Endodermal cell (in vitro differentiated cells): ENCODE data around the gene TCTN2. TPM values are rescaled to one million over a fixed set of nuclear protein-coding genes. Genes with fewer than 3 reads are reported as not detected.

Source experiments
- DNase-seq: peaks from one replicate; pipeline ENCODE4 v3.0.0-alpha.2; 2017
- H3K27ac ChIP-seq: 2 replicates; pipeline ENCODE4 v1.5.1; 2013; ENCODE audit warnings: mild to moderate bottlenecking, low read depth, low read length, moderate library complexity
- H3K27me3 ChIP-seq: 2 replicates; pipeline ENCODE4 v1.6.1; 2013; ENCODE audit warnings: mild to moderate bottlenecking, low read length, moderate library complexity; ENCODE audit not compliant: insufficient read depth, control insufficient read depth, poor library complexity, severe bottlenecking
- H3K36me3 ChIP-seq: 2 replicates; pipeline ENCODE4 v1.7.0; 2013; ENCODE audit warnings: mild to moderate bottlenecking, low read length, moderate library complexity; ENCODE audit not compliant: control insufficient read depth, insufficient read depth
- H3K4me1 ChIP-seq: one replicate; pipeline ENCODE4 v1.7.0; 2013; ENCODE audit warnings: low read length; ENCODE audit not compliant: control insufficient read depth, insufficient read depth
- H3K4me3 ChIP-seq: 2 replicates; pipeline ENCODE4 v1.5.1; 2013; ENCODE audit warnings: mild to moderate bottlenecking, low read length, moderate library complexity
- H3K9ac ChIP-seq: 2 replicates; pipeline ENCODE4 v1.6.1; 2013; ENCODE audit warnings: mild to moderate bottlenecking, low read length, moderate library complexity; ENCODE audit not compliant: poor library complexity, severe bottlenecking; ENCODE audit errors: extremely low read depth
- H3K9me3 ChIP-seq: 2 replicates; pipeline ENCODE4 v1.6.1; 2013; ENCODE audit warnings: mild to moderate bottlenecking, low read length, moderate library complexity; ENCODE audit not compliant: control insufficient read depth
- H3K27ac Mint-ChIP-seq: 2 replicates; pipeline ENCODE4 v1.8.0; 2020; ENCODE audit warnings: mixed read lengths
- H3K27me3 Mint-ChIP-seq: 2 replicates; pipeline ENCODE4 v1.8.0; 2021; ENCODE audit warnings: mild to moderate bottlenecking, mixed read lengths; ENCODE audit not compliant: insufficient read depth
- H3K36me3 Mint-ChIP-seq: 2 replicates; pipeline ENCODE4 v1.8.0; 2020; ENCODE audit warnings: low read depth, mixed read lengths
- H3K4me1 Mint-ChIP-seq: 2 replicates; pipeline ENCODE4 v1.8.0; 2020; ENCODE audit warnings: mixed read lengths
- H3K4me3 Mint-ChIP-seq: 2 replicates; pipeline ENCODE4 v1.8.0; 2020; ENCODE audit warnings: mild to moderate bottlenecking, moderate library complexity, mixed read lengths
- H3K9me3 Mint-ChIP-seq: 2 replicates; pipeline ENCODE4 v1.8.0; 2020; ENCODE audit warnings: mild to moderate bottlenecking, mixed read lengths
- WGBS, 2 experiments: methylation state at CpG; one replicate each; pipeline versions ENCODE4 v1.1.5 to v1.1.7; 2013; ENCODE audit warnings: missing lambda C conversion rate in 2 of 2, mixed read lengths in 1 of 2; ENCODE audit not compliant: insufficient coverage in 1 of 2, insufficient read length in 1 of 2; 5-methylcytosine and 5-hydroxymethylcytosine counted together
- total RNA-seq, 2 donors: library from RNA; stranded (reverse); fragmentation: NEBNext Ultra II Directional in 1 of 2; extraction: Animal tissue kit (Norgen Biotek cat#: 25700) in 1 of 2; gene quantifications; 2 replicates in 1 of 2; 3 replicates in 1 of 2; pipeline ENCODE4 v1.2.1, GENCODE V29; 2021
- TF ChIP-seq, protein P1 (sequence below): fragments of 200-600 bp; sonication (generic); conservative IDR thresholded peaks from 2 replicates; pipeline ENCODE4 v1.5.0; 2021; ENCODE audit warnings: antibody characterized with exemption, mild to moderate bottlenecking

Gene TCTN2
- total RNA-seq, 2 donors from 2014 or later = 19.2 to 25.6 TPM

DNA sequence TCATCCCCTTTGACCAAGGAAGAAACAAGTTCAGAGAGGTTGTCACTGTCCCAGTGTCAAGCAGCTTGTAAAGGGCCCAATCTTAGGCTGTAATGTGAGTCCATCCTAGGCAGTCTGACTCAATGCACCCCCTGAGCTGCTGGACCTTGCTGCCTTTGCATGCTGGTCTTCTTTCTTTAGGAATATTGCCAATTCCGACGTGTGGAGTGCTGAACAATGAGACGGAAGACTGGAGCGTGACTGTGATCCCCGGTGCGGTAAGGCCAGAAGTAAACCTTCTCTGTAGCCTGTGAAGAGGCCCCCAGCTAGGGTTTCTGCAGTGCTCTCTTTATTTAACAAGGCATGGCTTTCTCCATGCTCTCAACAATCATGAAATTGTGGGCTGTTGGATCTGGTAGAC is 963 bp downstream of the TCTN2 start:
- Histone ChIP-seq H3K9ac (no peak overlapping the region), H3K9me3 (no peaks in the 10 kb centered on the region), H3K4me3 (peak overlapping the region; percentile 90), H3K36me3 (peaks cover 27% of the 10 kb centered on the region), H3K27me3 (no peaks in the 10 kb centered on the region), H3K4me1 (peaks cover 6% of the 10 kb centered on the region), H3K27ac (no peak overlapping the region)
- Mint-ChIP-seq H3K4me3 (peak overlapping the region; percentile 88), H3K36me3 (peaks cover 31% of the 10 kb centered on the region), H3K9me3 (no peaks in the 10 kb centered on the region), H3K27ac (no peak overlapping the region), H3K27me3 (no peaks in the 10 kb centered on the region), H3K4me1 (peaks cover 5% of the 10 kb centered on the region)
- WGBS, 2 experiments = 92 to 96% methylated on average over 5 to 6 of the region's 6 CpGs
- TF ChIP-seq, protein P1, sequence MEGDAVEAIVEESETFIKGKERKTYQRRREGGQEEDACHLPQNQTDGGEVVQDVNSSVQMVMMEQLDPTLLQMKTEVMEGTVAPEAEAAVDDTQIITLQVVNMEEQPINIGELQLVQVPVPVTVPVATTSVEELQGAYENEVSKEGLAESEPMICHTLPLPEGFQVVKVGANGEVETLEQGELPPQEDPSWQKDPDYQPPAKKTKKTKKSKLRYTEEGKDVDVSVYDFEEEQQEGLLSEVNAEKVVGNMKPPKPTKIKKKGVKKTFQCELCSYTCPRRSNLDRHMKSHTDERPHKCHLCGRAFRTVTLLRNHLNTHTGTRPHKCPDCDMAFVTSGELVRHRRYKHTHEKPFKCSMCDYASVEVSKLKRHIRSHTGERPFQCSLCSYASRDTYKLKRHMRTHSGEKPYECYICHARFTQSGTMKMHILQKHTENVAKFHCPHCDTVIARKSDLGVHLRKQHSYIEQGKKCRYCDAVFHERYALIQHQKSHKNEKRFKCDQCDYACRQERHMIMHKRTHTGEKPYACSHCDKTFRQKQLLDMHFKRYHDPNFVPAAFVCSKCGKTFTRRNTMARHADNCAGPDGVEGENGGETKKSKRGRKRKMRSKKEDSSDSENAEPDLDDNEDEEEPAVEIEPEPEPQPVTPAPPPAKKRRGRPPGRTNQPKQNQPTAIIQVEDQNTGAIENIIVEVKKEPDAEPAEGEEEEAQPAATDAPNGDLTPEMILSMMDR = no peak
- no peak for DNase-seq

DNA sequence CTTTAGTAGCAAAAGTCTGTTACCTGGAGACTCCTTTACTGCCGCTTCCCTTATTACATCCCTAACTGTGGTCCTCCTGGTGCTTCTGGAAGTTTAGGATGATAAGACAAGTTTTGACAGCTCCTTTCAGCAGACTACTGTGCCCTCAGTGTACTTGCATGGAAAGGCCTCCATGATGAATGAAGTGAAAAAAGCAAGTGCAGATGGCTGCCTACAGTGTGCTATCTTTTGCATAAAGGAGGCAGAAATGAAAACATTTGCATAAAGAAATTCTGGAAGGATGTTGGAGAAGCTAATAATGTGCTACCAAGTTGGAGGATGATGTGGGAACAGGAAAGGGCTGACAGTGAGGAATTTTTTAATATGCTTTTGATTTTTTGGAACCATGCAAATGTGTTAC is 4.5 kb downstream of the TCTN2 start:
- Mint-ChIP-seq H3K4me3 (no peak overlapping the region), H3K36me3 (peaks cover 56% of the 10 kb centered on the region), H3K27me3 (no peaks in the 10 kb centered on the region), H3K27ac (no peak overlapping the region), H3K4me1 (peaks cover 5% of the 10 kb centered on the region), H3K9me3 (no peaks in the 10 kb centered on the region)
- H3K36me3 ChIP-seq = peaks cover 43% of the 10 kb centered on the region
- H3K27ac ChIP-seq = no peak overlapping the region
- H3K27me3 ChIP-seq = no peaks in the 10 kb centered on the region
- WGBS, 2 experiments = 100% methylated on average over 1 of the region's 1 CpG
- DNase-seq = no peak
- no peak overlapping the region for H3K9ac ChIP-seq
- H3K9me3 ChIP-seq = no peaks in the 10 kb centered on the region
- TF ChIP-seq, protein P1 = no peak
- H3K4me3 ChIP-seq = no peak overlapping the region
- H3K4me1 ChIP-seq = peaks cover 6% of the 10 kb centered on the region

DNA sequence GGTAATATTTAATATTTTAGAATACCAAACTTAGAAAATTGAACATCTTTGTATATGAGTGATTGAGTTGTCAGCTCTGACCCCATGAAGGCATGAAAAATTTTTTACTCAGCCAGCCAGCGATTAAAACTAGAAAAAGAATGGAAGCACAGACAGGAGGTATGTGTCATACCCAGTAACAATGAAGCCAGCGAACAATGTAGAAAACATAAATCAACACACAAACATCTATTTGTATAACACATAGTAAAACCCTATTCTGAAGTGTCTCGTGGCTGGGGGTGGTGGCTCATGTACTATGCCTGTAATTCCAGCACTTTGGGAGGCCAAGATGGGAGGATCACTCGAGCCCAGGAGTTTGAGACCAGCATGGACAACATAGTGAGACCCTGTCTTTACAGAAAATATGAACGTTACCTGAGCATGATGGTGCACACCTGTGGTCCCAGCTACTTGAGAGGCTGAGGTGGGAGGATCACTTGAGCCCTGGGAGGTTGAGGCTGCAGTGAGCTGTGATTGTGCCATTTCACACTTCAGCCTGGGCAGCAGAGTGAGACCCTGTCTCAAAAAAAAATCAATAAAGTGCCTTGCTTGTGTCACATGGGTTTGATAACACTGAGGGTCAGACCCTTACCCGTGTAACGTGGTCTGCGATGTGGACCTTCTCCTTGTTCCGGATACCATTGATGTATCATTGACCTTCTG is 5.9 kb downstream of the TCTN2 start:
- H3K9me3 Mint-ChIP-seq = no peaks in the 10 kb centered on the region
- peaks cover 67% of the 10 kb centered on the region for H3K36me3 Mint-ChIP-seq
- Histone ChIP-seq H3K9me3 (no peaks in the 10 kb centered on the region), H3K4me1 (peaks cover 4% of the 10 kb centered on the region), H3K4me3 (no peak overlapping the region), H3K9ac (no peak overlapping the region), H3K27me3 (no peaks in the 10 kb centered on the region), H3K27ac (no peak overlapping the region), H3K36me3 (peaks cover 50% of the 10 kb centered on the region)
- no peak overlapping the region for H3K27ac Mint-ChIP-seq
- peaks cover 3% of the 10 kb centered on the region for H3K4me1 Mint-ChIP-seq
- TF ChIP-seq, protein P1 = no peak
- no peak for DNase-seq
- WGBS, 2 experiments = 95 to 96% methylated on average over 8 to 9 of the region's 9 CpGs
- no peaks in the 10 kb centered on the region for H3K27me3 Mint-ChIP-seq
- no peak overlapping the region for H3K4me3 Mint-ChIP-seq
